Prostate gland (tissue), 2 donors: Measurements from ENCODE around the gene HECW1. TPM values are rescaled to one million over a fixed set of nuclear protein-coding genes. Genes with fewer than 3 reads are reported as not detected.

Experiments used
- DNase-seq: peaks from one replicate; pipeline ENCODE4 v3.0.0-alpha.2; 2019; ENCODE audit warnings: low spot score
- H3K27ac ChIP-seq, 2 donors: fragments of 200-600 bp; sonication (generic); 2 replicates each; pipeline ENCODE4 v1.5.1; 2017 to 2019
- H3K27me3 ChIP-seq: fragments of 200-600 bp; sonication (generic); replicated peaks from 2 replicates; pipeline ENCODE4 v1.5.1; 2019; ENCODE audit not compliant: insufficient read depth
- H3K36me3 ChIP-seq, 2 donors: fragments of 200-600 bp; sonication (generic); 1 replicate in 1 of 2; 2 replicates in 1 of 2; pipeline versions ENCODE4 v1.5.1 to v1.8.1; 2017 to 2019
- H3K4me1 ChIP-seq: fragments of 200-600 bp; sonication (generic); replicated peaks from 2 replicates; pipeline ENCODE4 v1.5.1; 2019
- H3K4me3 ChIP-seq, 2 donors: fragments of 200-600 bp; sonication (generic); 2 replicates each; pipeline ENCODE4 v1.5.1; 2017 to 2019
- H3K9me3 ChIP-seq: fragments of 200-600 bp; sonication (generic); 2 replicates; pipeline ENCODE4 v1.5.1; 2017
- CTCF ChIP-seq, 4 experiments: fragments of 200-600 bp in 2 of 4; fragments of 450-650 bp in 2 of 4; sonication (generic) in 2 of 4; IDR thresholded peaks; 1 replicate in 3 of 4; 2 replicates in 1 of 4; pipeline ENCODE4 v1.5.1; 2016 to 2019; ENCODE audit warnings: antibody characterized with exemption in 4 of 4, mild to moderate bottlenecking in 2 of 4, moderate library complexity in 2 of 4
- POLR2A ChIP-seq: fragments of 450-650 bp; IDR thresholded peaks from one replicate; pipeline ENCODE4 v1.6.1; 2016; ENCODE audit warnings: antibody characterized with exemption, mild to moderate bottlenecking
- POLR2AphosphoS5 ChIP-seq: sonication (generic); formaldehyde crosslinking; IDR thresholded peaks from one replicate; pipeline ENCODE4 v1.6.1; 2017; ENCODE audit warnings: antibody characterized with exemption
- WGBS: methylation state at CpG from one replicate; pipeline ENCODE4 v1.1.5; 2018; 5-methylcytosine and 5-hydroxymethylcytosine counted together
- intact Hi-C: fragments of 100-400 bp; cut with DNase I; formaldehyde crosslinking; loops from one replicate; pipeline ENCODE4 v1.14.2; 2022
- total RNA-seq, 2 donors: library from RNA; depleted of rRNA; stranded (reverse); fragments of >200 nt; gene quantifications; one replicate each; pipeline ENCODE4 v1.1.0, GENCODE V29; 2016

HECW1 gene
- total RNA-seq, 2 donors from 2014 or later: 1.4 to 10.3 TPM

GRCh38 chr7:43325595-43325994 is 213.1 kb downstream of the HECW1 start:
- Histone ChIP-seq H3K9me3 (no peaks in the 10 kb centered on the region), H3K36me3 (no peaks in the 10 kb centered on the region), H3K4me3 (no peak overlapping the region), H3K27ac (no peak overlapping the region), H3K4me1 (no peaks in the 10 kb centered on the region), H3K27me3 (no peaks in the 10 kb centered on the region)
- 89% methylated on average over 14 of the region's 14 CpGs for WGBS
- TF ChIP-seq CTCF (IDR thresholded peaks at IDR 0.05): no peak
- no peak for TF ChIP-seq POLR2A
- no peak for TF ChIP-seq POLR2AphosphoS5
- DNase-seq: no peak
- intact Hi-C loops: no loop called here

GRCh38 chr7:43328336-43328735 is 215.9 kb downstream of the HECW1 start:
- H3K9me3 ChIP-seq: no peaks in the 10 kb centered on the region
- no peak overlapping the region for H3K4me3 ChIP-seq
- H3K27ac ChIP-seq: no peak overlapping the region
- DNase-seq: no peak
- TF ChIP-seq CTCF (IDR thresholded peaks at IDR 0.05) (no peak), POLR2AphosphoS5 (no peak), POLR2A (no peak)
- no peaks in the 10 kb centered on the region for H3K27me3 ChIP-seq
- intact Hi-C loops: no loop called here
- H3K36me3 ChIP-seq: no peaks in the 10 kb centered on the region
- H3K4me1 ChIP-seq: no peaks in the 10 kb centered on the region
- WGBS: 89% methylated on average over 9 of the region's 9 CpGs

GRCh38 chr7:43328785-43329380 is 216.4 kb downstream of the HECW1 start:
- DNase-seq: no peak
- Histone ChIP-seq H3K9me3 (no peaks in the 10 kb centered on the region), H3K4me3 (no peak overlapping the region), H3K36me3 (no peaks in the 10 kb centered on the region), H3K27ac (no peak overlapping the region), H3K4me1 (no peaks in the 10 kb centered on the region), H3K27me3 (no peaks in the 10 kb centered on the region)
- intact Hi-C loops: no loop called here
- WGBS: 42% methylated on average over 6 of the region's 6 CpGs
- TF ChIP-seq CTCF (IDR thresholded peaks at IDR 0.05): no peak
- TF ChIP-seq POLR2A: no peak
- TF ChIP-seq POLR2AphosphoS5: no peak

GRCh38 chr7:43332193-43332796 is 219.8 kb downstream of the HECW1 start:
- TF ChIP-seq CTCF (IDR thresholded peaks at IDR 0.05): no peak
- TF ChIP-seq POLR2AphosphoS5: no peak
- TF ChIP-seq POLR2A: no peak

GRCh38 chr7:43337191-43337590 is 224.7 kb downstream of the HECW1 start:
- no peaks in the 10 kb centered on the region for H3K27me3 ChIP-seq
- intact Hi-C loops: no loop called here
- H3K9me3 ChIP-seq: no peaks in the 10 kb centered on the region
- H3K36me3 ChIP-seq: no peaks in the 10 kb centered on the region
- H3K27ac ChIP-seq: no peak overlapping the region
- H3K4me1 ChIP-seq: no peaks in the 10 kb centered on the region
- DNase-seq: no peak
- no peak overlapping the region for H3K4me3 ChIP-seq
- no peak for TF ChIP-seq CTCF (IDR thresholded peaks at IDR 0.05)
- no peak for TF ChIP-seq POLR2AphosphoS5
- TF ChIP-seq POLR2A: no peak

More at GRCh38 chr7:43332193-43332796, 219.8 kb downstream of the HECW1 start:
- WGBS: 90% methylated on average over 8 of the region's 8 CpGs
- no peak overlapping the region for H3K27ac ChIP-seq
- no peaks in the 10 kb centered on the region for H3K36me3 ChIP-seq
- no peaks in the 10 kb centered on the region for H3K9me3 ChIP-seq
- no peaks in the 10 kb centered on the region for H3K4me1 ChIP-seq
- H3K4me3 ChIP-seq: no peak overlapping the region
- DNase-seq: no peak
- no peaks in the 10 kb centered on the region for H3K27me3 ChIP-seq
- intact Hi-C loops: no loop called here
